Upper lobe of left lung (tissue), 4 donors: Measurements from ENCODE around the gene TRDMT1.

ENCODE experiments used
- CTCF ChIP-seq, 6 experiments: fragments of 450-650 bp in 4 of 6; fragments of 200-600 bp in 2 of 6; sonication (generic) in 2 of 6; IDR thresholded peaks; one replicate each; pipeline ENCODE4 v1.5.1; 2016 to 2019; ENCODE audit warnings: antibody characterized with exemption in 6 of 6
- POLR2A ChIP-seq, 4 donors: fragments of 450-650 bp; IDR thresholded peaks; one replicate each; pipeline ENCODE4 v1.5.1; 2016 to 2017; ENCODE audit warnings: antibody characterized with exemption in 4 of 4, mild to moderate bottlenecking in 2 of 4

DNA sequence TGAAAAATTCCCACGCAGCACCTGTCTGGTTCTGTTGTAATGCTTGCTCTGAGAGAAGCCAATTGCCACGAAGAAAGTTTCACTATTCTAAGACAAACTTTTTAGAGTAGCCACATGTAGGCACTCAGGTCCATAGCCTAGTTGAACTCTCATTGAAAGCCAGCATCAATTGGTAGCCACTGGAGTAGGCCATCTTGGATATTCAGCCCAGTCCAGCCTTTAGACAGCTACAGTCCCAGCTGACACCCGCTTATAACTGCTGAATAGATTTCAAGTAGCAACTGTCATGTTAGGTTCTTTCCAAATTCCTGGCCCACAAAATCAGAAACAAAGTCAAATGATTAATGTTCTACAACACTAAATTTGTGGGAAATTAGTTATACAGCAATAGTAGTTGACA lies 103.5 kb downstream of the TRDMT1 start:
- no peak for TF ChIP-seq CTCF (IDR thresholded peaks at IDR 0.05)
- TF ChIP-seq POLR2A (IDR thresholded peaks at IDR 0.05) = no peak
